ENCODE results near the gene P2RY11.
A peak's percentile ranks its signal among the peaks of the same experiment; 100 is the strongest.

- TF ChIP-seq CTCF (IDR thresholded peaks at IDR 0.05; ENCODE audit: low read length): peak; percentile 42
- TF ChIP-seq EZH2 (optimal IDR thresholded peaks at IDR 0.05; ENCODE audit: low read depth, low read length): no peak
- TF ChIP-seq EZH2phosphoT487 (IDR thresholded peaks at IDR 0.05; ENCODE audit: low read length): no peak
Observed at GRCh38 chr19:10074153-10074552, 37.3 kb upstream of the P2RY11 start.
